Hepatocyte (in vitro differentiated cells): ENCODE data around the gene NAV1.

Experiments used
- EZH2 ChIP-seq: fragments of 200-600 bp; sonication (generic); IDR thresholded peaks from 2 replicates; pipeline ENCODE4 v1.6.1; 2016; ENCODE audit warnings: antibody characterized with exemption, mild to moderate bottlenecking, borderline replicate concordance
- EZH2phosphoT487 ChIP-seq: fragments of 200-600 bp; sonication (generic); IDR thresholded peaks from one replicate; pipeline ENCODE4 v1.6.1; 2018; ENCODE audit warnings: antibody characterized with exemption, mild to moderate bottlenecking, low read depth, moderate library complexity; ENCODE audit not compliant: unreplicated experiment, severe bottlenecking
- TF ChIP-seq, protein P1 (sequence below): fragments of 200-600 bp; sonication (generic); IDR thresholded peaks from 2 replicates; pipeline ENCODE4 v1.5.1; 2016; ENCODE audit warnings: antibody characterized with exemption, mild to moderate bottlenecking; ENCODE audit not compliant: poor library complexity

DNA sequence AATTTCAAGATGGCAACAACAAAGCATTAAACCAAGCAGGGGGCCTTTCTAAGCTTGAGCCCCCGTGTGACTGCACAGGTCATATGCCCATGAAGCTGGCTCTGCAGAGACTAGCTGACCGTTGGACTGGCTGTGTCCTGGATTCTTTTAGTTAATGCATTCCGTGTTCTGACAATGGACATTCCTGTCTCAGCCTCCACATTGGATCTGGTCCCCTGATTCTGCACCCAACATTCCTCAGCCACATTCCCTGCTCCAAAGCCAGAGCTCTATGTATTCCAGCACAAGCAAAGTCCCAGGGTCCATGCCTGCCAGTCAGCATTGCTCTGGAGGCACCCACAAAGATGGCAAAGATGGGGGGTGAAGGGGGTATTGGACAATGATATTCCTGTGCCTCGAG, 5.1 kb upstream of the NAV1 start:
- TF ChIP-seq, protein P1, sequence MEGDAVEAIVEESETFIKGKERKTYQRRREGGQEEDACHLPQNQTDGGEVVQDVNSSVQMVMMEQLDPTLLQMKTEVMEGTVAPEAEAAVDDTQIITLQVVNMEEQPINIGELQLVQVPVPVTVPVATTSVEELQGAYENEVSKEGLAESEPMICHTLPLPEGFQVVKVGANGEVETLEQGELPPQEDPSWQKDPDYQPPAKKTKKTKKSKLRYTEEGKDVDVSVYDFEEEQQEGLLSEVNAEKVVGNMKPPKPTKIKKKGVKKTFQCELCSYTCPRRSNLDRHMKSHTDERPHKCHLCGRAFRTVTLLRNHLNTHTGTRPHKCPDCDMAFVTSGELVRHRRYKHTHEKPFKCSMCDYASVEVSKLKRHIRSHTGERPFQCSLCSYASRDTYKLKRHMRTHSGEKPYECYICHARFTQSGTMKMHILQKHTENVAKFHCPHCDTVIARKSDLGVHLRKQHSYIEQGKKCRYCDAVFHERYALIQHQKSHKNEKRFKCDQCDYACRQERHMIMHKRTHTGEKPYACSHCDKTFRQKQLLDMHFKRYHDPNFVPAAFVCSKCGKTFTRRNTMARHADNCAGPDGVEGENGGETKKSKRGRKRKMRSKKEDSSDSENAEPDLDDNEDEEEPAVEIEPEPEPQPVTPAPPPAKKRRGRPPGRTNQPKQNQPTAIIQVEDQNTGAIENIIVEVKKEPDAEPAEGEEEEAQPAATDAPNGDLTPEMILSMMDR: no peak
- no peak for TF ChIP-seq EZH2
- TF ChIP-seq EZH2phosphoT487: no peak
